ENCODE measurements around the gene RAC3. TPM values are rescaled to one million over a fixed set of nuclear protein-coding genes. Genes with fewer than 3 reads are reported as not detected.

Gene RAC3
- total and polyA plus RNA-seq, 10 donors: 0.60 to 3.4 (median 1.1) TPM; not detected in 2

GRCh38 chr17:82010575-82011525 lies 20.6 kb upstream of the RAC3 start:
- Histone ChIP-seq H3K4me3 (no peak overlapping the region), H3K27me3 (replicated peaks in 1 of 7) (no peaks in the 10 kb centered on the region), H3K36me3 (peaks cover 0 to 56% (median 2%) of the 10 kb centered on the region in 6 donors), H3K4me1 (peaks cover 0 to 30% (median 18%) of the 10 kb centered on the region in 6 donors), H3K27ac (no peak overlapping the region), H3K9me3 (no peaks in the 10 kb centered on the region)
- TF ChIP-seq CTCF (IDR thresholded peaks at IDR 0.05 in 8 of 11, conservative IDR thresholded peaks at IDR 0.05 in 3 of 11): no peak
- TF ChIP-seq POLR2AphosphoS5 (IDR thresholded peaks at IDR 0.05): no peak
- TF ChIP-seq POLR2A (IDR thresholded peaks at IDR 0.05): no peak
- 87 to 92% (median 90%) methylated on average over 27 to 39 of the region's 39 CpGs for WGBS, 5 donors
- no peak for DNase-seq
- intact Hi-C loops (cut with DNase I; ENCODE audit: low total_unique reads): no loop called here

- intact Hi-C loops (cut with DNase I; ENCODE audit: low total_unique reads): no loop called here
- Histone ChIP-seq H3K36me3 (peaks cover 0 to 56% (median 2%) of the 10 kb centered on the region in 6 donors), H3K27ac (peak overlapping the region in 3 of 8 donors; percentile 55 to 78 (median 63)), H3K4me3 (no peak overlapping the region), H3K9me3 (no peaks in the 10 kb centered on the region), H3K4me1 (peaks cover 0 to 30% (median 18%) of the 10 kb centered on the region in 6 donors), H3K27me3 (replicated peaks in 1 of 7) (no peaks in the 10 kb centered on the region)
- DNase-seq: no peak
- TF ChIP-seq POLR2AphosphoS5 (IDR thresholded peaks at IDR 0.05): no peak
- TF ChIP-seq CTCF (IDR thresholded peaks at IDR 0.05 in 8 of 11, conservative IDR thresholded peaks at IDR 0.05 in 3 of 11): no peak
- TF ChIP-seq POLR2A (IDR thresholded peaks at IDR 0.05): no peak
- 82 to 94% (median 88%) methylated on average over 16 to 19 of the region's 19 CpGs for WGBS, 5 donors
Observed at GRCh38 chr17:82011617-82012187, 19.8 kb upstream of the RAC3 start.

DNA sequence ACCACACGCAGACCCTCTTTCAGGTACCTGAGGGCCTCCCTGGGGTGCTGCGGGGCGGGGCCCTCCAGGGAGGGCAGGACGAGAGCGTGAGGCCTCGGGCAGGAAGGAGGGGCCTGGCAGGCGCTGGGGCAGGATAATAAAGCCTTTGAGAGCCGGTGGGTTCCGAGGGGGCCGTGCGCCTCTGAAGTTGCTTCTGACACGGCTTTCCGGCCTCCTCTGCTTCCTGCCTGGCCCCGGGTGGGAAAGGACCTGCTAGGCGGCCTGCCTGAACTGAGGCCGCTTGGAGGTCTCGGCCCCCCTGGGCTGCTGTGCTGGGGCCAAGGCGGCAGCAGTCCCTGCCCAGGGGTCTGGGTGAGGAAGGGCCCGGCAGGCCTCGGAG lies 19.2 kb upstream of the RAC3 start:
- H3K27ac ChIP-seq: peak overlapping the region in 7 of 8 donors; percentile 8 to 78 (median 63)
- H3K4me1 ChIP-seq: peaks cover 0 to 30% (median 18%) of the 10 kb centered on the region in 6 donors
- H3K9me3 ChIP-seq: no peaks in the 10 kb centered on the region
- no peak for DNase-seq
- intact Hi-C loops (cut with DNase I; ENCODE audit: low total_unique reads): no loop called here
- TF ChIP-seq POLR2A (IDR thresholded peaks at IDR 0.05) (no peak), POLR2AphosphoS5 (IDR thresholded peaks at IDR 0.05) (peak in 1 of 3 donors; percentile 8), CTCF (IDR thresholded peaks at IDR 0.05 in 8 of 11, conservative IDR thresholded peaks at IDR 0.05 in 3 of 11) (no peak)
- peaks cover 0 to 59% (median 2%) of the 10 kb centered on the region in 6 donors for H3K36me3 ChIP-seq
- no peaks in the 10 kb centered on the region for H3K27me3 ChIP-seq (replicated peaks in 1 of 7)
- 58 to 68% (median 62%) methylated on average over 9 to 20 of the region's 20 CpGs for WGBS, 5 donors
- no peak overlapping the region for H3K4me3 ChIP-seq
